GM21723 (cell line): Measurements from ENCODE around the gene UQCR11.
"Not testable (repeated sequence)": the region's sequence is repeated elsewhere in the genome, so short reads cannot be mapped to it uniquely, and the experiment has no call there.

Experiments
- ATAC-seq: cut with Tn5 transposase; IDR thresholded peaks from one replicate; pipeline ENCODE4 v1.9.1; 2021; ENCODE audit warnings: mild to moderate bottlenecking, moderate library complexity; ENCODE audit not compliant: unreplicated experiment

The UQCR11 gene

GRCh38 chr19:1605236-1606137 lies at the start of gene UQCR11:
Gene UQCR11 (minus strand): TSS chr19:1605462. CDS start chr19:1605409, 53 bp downstream.
- peak; percentile 83 for ATAC-seq

- no peak for ATAC-seq
These were observed 49.0 kb upstream of the UQCR11 start for GRCh38 chr19:1654178-1654792.

- no peak for ATAC-seq
These were observed 48.0 kb upstream of the UQCR11 start for GRCh38 chr19:1653300-1653628.

GRCh38 chr19:1652471-1653299 lies 47.4 kb upstream of the UQCR11 start, which contains the start of gene TCF3:
Gene TCF3 (minus strand): TSS chr19:1652615. CDS start chr19:1650248, 2,367 bp downstream.
- peak; percentile 58 for ATAC-seq

DNA sequence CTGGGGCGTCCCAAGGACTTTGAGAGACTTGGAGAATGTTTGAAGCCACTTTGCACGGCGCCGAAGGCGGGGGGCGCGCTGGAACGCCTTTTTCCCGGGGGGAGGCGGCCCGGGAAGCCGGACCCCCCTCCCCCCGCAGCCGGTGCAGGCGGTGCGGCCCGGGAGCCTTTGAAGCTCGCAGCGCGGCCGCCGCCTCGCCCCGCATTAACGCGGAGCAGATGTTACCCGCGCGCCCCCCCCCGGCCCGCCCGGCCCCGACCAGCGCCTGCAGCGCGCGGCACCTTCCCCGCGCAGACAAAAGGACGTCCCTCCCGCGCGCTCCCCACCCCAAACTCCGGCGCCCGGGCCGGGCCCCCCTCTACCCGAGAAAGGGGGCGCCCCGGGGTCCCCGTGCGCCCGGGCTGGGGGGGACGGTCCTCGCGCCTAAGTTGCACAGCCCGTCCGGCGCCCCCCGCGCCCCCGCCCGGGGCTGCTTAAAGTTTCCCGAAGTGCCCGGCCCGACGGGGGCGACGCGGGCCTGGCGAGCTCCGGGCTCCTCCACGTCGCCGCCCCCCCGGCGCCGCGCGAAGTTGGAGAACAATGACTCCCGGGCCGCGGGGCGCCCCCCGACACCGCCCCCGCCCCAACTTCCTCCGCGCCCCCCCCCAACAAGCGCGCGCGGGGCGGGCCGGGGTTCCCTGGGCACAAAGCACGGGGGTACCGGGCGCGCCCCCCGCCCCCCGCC lies 46.5 kb upstream of the UQCR11 start:
- ATAC-seq = no peak

GRCh38 chr19:1650650-1651567 lies 45.6 kb upstream of the UQCR11 start:
- ATAC-seq = no peak

DNA sequence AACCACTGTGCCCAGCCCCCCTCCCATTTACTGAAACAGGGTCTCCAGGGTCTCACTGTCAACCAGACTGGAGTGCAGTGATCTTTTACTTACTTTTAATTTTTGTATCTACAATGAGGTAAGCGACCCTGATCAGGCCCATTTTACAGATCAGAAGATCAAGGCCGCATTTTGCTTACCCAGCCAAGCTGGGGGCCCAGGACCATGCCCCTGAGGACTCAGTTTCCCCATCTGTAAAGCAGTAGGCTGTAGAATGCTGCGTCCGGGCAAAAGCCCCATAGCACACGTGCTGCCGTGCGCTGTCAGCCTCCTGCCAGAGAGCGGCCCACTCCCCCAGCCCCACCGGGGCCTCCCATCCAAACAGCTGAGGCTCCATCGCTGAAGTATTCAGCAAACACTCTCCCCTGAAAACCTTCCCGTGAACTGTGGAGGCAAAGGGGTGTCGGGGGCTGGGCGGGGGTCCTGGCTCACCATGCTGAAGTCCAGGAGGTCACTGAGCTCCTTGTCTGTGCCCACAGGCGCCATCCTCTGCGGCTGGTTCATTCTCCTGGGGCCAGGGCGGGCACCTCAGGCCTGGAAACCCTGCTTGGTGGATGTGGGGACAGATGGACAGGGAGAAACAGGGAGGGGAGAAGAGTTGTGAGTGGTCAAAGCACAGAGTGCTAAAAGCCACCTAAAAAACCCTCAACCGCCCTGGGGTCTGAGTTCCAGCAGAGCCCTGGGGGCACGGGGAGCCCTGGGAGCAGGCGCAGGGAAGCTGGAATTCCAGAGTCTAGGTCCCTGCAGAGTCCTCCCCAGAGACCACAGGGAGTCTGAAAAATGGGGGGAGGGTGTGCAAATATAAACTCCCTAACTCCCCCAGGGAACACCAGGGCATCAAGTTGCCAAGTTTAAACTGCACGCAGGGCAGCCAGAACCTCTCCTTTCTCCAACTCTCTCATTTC lies 44.7 kb upstream of the UQCR11 start:
- ATAC-seq = no peak

DNA sequence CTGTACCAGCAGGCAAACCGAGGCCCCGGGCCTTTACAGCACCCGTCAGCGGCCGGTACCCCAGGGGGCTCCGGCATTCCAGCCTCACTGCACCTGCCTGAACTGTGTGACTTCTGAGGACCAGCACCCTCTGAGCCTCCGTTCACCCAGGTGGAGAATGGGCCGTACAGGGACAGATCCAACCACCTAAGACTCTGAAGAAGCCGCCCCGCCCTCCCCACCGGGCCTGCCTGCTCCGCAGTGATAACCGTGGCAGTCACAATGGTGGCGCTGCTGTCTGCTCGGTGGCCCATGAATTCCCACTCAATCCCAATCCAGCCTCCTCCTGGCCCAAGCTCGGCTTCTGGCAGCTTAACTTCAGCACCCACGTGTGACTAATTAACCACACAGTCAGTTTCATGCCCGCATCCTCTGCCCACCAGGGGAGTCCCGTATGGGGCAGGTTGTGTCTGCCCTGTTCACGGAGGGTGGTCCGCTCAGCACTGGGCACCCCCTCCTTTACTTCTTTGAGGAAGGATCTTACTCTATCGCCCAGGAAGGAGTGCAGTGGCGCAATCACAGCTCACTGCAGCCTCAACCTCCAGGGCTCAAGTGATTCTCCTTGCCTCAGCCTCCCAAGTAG lies 43.8 kb upstream of the UQCR11 start:
- ATAC-seq = no peak

GRCh38 chr19:1648459-1648849 lies 43.2 kb upstream of the UQCR11 start:
- peak; percentile 27 for ATAC-seq

- no peak for ATAC-seq
These were observed 42.5 kb upstream of the UQCR11 start for GRCh38 chr19:1647501-1648458.

- no peak for ATAC-seq
These were observed 41.6 kb upstream of the UQCR11 start for GRCh38 chr19:1646659-1647453.

- no peak for ATAC-seq
These were observed 40.9 kb upstream of the UQCR11 start for GRCh38 chr19:1646149-1646548.

- ATAC-seq = no peak
These were observed 40.0 kb upstream of the UQCR11 start for GRCh38 chr19:1645299-1645698.

- ATAC-seq = no peak
These were observed 38.8 kb upstream of the UQCR11 start for GRCh38 chr19:1644070-1644469.

GRCh38 chr19:1640893-1641448 lies 35.7 kb upstream of the UQCR11 start:
- not testable (repeated sequence) for ATAC-seq
